Measurements from ENCODE around the gene TNFSF9. TPM values are rescaled to one million over a fixed set of nuclear protein-coding genes. Genes with fewer than 3 reads are reported as not detected.

TNFSF9 gene
- total RNA-seq, 1 experiment from 2014 or later: 0.92 TPM

DNA sequence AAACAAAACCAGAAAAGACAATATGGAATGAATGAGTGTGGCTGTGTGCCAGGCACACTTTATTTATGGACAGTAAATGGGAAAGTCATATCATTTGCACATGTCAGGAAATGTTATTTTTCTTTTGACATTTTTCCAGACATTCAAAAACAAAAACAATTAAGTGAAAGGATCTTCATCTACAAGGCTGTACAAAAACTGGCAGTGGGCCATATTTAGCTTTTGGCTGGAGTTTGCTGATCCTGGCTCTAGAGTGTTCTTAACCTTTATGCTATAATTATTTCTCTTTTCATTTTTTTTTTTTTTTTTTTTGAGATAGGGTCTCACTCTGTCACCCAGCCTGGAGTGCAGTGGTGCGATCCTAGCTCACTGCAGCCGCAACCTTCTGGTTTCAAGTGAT is 6.5 kb upstream of the TNFSF9 start:
- intact Hi-C loops (cut with micrococcal nuclease; ENCODE audit: unreplicated experiment): no loop called here
- CTCF ChIA-PET: no interaction called here
- Mint-ChIP-seq H3K9me3 (ENCODE audit: low read depth, unreplicated experiment) (no peaks in the 10 kb centered on the region), H3K36me3 (ENCODE audit: insufficient read depth, unreplicated experiment) (peaks cover under 1% of the 10 kb centered on the region), H3K4me3 (ENCODE audit: low read depth, unreplicated experiment) (no peak overlapping the region), H3K27ac (ENCODE audit: unreplicated experiment) (no peak overlapping the region), H3K27me3 (ENCODE audit: unreplicated experiment) (peaks cover 5% of the 10 kb centered on the region), H3K4me1 (ENCODE audit: low read depth, unreplicated experiment) (peaks cover 4% of the 10 kb centered on the region)
- BruUV-seq (replicated peaks): no TSS peak
- no peak for DNase-seq
- no peak for TF ChIP-seq CTCF (IDR thresholded peaks at IDR 0.05; ENCODE audit: unreplicated experiment)

DNA sequence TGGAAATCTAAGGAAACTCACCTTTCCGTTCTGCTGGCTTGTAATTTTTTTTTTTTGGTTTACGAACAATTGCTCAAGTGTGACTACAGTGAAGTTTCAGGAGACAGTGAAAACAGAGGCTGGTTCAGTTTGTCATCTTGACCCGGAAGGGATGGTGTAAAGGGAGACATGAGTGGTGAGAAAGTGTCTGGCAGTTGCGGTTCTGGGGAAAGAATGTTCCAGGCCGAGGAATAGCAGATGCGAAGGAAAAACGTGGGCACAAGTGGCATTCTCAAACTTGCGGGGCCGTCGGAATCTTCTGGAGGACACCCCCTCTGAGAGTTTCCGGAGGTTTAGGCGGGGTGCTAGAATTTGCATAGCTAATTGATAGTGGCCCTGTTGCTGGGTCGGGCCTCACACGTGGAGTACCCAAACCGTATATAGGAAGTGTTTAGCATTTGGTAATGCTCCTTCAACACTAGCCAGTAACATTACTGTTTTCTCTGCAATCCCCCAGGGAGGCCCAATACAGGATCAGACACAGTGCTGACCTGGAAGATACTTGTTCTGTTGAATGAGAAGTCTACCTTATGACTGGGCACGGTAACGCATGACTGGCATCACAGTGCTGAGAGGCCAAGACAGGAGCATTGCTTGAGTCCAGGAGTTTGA is 2.8 kb upstream of the TNFSF9 start:
- no peak overlapping the region for H3K4me3 Mint-ChIP-seq (ENCODE audit: low read depth, unreplicated experiment)
- no peaks in the 10 kb centered on the region for H3K9me3 Mint-ChIP-seq (ENCODE audit: low read depth, unreplicated experiment)
- BruUV-seq (replicated peaks): no TSS peak
- peaks cover 41% of the 10 kb centered on the region for H3K27me3 Mint-ChIP-seq (ENCODE audit: unreplicated experiment)
- intact Hi-C loops (cut with micrococcal nuclease; ENCODE audit: unreplicated experiment): no loop called here
- DNase-seq: no peak
- peak overlapping the region; percentile 37 for H3K27ac Mint-ChIP-seq (ENCODE audit: unreplicated experiment)
- peaks cover 18% of the 10 kb centered on the region for H3K36me3 Mint-ChIP-seq (ENCODE audit: insufficient read depth, unreplicated experiment)
- peaks cover 30% of the 10 kb centered on the region for H3K4me1 Mint-ChIP-seq (ENCODE audit: low read depth, unreplicated experiment)
- CTCF ChIA-PET: no interaction called here
- no peak for TF ChIP-seq CTCF (IDR thresholded peaks at IDR 0.05; ENCODE audit: unreplicated experiment)

GRCh38 chr19:6528544-6529121 is 2.2 kb upstream of the TNFSF9 start:
- DNase-seq: no peak
- intact Hi-C loops (cut with micrococcal nuclease; ENCODE audit: unreplicated experiment): no loop called here
- H3K27me3 Mint-ChIP-seq (ENCODE audit: unreplicated experiment): peaks cover 45% of the 10 kb centered on the region
- H3K9me3 Mint-ChIP-seq (ENCODE audit: low read depth, unreplicated experiment): no peaks in the 10 kb centered on the region
- CTCF ChIA-PET: interaction anchor here (0.6 to 0.8 kb wide), 2 partner anchors 43 to 738 kb away, joined by 3 to 11 read pairs; partner anchors contain the start of gene DUS3L
- H3K27ac Mint-ChIP-seq (ENCODE audit: unreplicated experiment): no peak overlapping the region
- H3K4me1 Mint-ChIP-seq (ENCODE audit: low read depth, unreplicated experiment): peaks cover 30% of the 10 kb centered on the region
- BruUV-seq (replicated peaks): no TSS peak
- H3K4me3 Mint-ChIP-seq (ENCODE audit: low read depth, unreplicated experiment): no peak overlapping the region
- peaks cover 18% of the 10 kb centered on the region for H3K36me3 Mint-ChIP-seq (ENCODE audit: insufficient read depth, unreplicated experiment)
- TF ChIP-seq CTCF (IDR thresholded peaks at IDR 0.05; ENCODE audit: unreplicated experiment): no peak

DNA sequence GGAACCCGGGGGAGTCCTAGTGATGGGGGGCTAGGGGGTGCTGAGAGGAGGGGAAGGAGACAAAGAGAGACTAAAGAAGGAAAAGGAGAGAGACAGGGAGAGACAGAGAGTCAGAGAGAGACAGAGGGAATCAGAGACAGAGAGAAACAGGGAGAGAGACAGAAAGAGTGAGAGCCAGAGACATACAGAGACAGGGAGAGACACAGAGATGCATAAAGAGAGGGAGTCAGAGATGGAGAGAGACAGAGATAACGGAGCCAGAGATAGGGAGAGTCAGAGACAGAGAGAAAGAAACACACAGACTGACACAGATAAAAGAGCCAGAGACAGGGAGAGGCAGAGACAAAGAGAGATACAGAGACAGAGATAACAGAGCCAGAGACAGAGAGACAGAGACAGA is 1.5 kb upstream of the TNFSF9 start:
- intact Hi-C loops (cut with micrococcal nuclease; ENCODE audit: unreplicated experiment): no loop called here
- Mint-ChIP-seq H3K4me1 (ENCODE audit: low read depth, unreplicated experiment) (peaks cover 30% of the 10 kb centered on the region), H3K36me3 (ENCODE audit: insufficient read depth, unreplicated experiment) (peaks cover 18% of the 10 kb centered on the region), H3K9me3 (ENCODE audit: low read depth, unreplicated experiment) (no peaks in the 10 kb centered on the region), H3K4me3 (ENCODE audit: low read depth, unreplicated experiment) (peak overlapping the region; percentile 90), H3K27ac (ENCODE audit: unreplicated experiment) (peak overlapping the region; percentile 97), H3K27me3 (ENCODE audit: unreplicated experiment) (peaks cover 45% of the 10 kb centered on the region)
- BruUV-seq (replicated peaks): no TSS peak
- CTCF ChIA-PET: interaction anchor here (0.8 kb wide), 1 partner anchor 44 kb away, joined by 11 read pairs; no protein-coding TSS in a partner anchor
- no peak for TF ChIP-seq CTCF (IDR thresholded peaks at IDR 0.05; ENCODE audit: unreplicated experiment)
- no peak for DNase-seq
